WERI-Rb-1 (cell line): ENCODE results near the gene XIRP2.
"Not testable (repeated sequence)": the region's sequence is repeated elsewhere in the genome, so short reads cannot be mapped to it uniquely, and the experiment has no call there.

Experiments used
- DNase-seq: peaks from one replicate; pipeline ENCODE4 v3.0.0-alpha.2; 2020
- H3K27ac ChIP-seq: fragments of 250-450 bp; sonication (Bioruptor Pico); 2 replicates; pipeline ENCODE4 v1.5.1; 2020; ENCODE audit warnings: mild to moderate bottlenecking, moderate library complexity
- H3K27me3 ChIP-seq: fragments of 250-450 bp; sonication (Bioruptor Pico); 2 replicates; pipeline ENCODE4 v1.5.1; 2021; ENCODE audit warnings: mild to moderate bottlenecking, low read depth, moderate library complexity; ENCODE audit not compliant: insufficient read depth, severe bottlenecking
- H3K36me3 ChIP-seq: fragments of 250-450 bp; sonication (Bioruptor Pico); 2 replicates; pipeline ENCODE4 v1.5.1; 2020; ENCODE audit warnings: mild to moderate bottlenecking, moderate library complexity
- H3K4me3 ChIP-seq: 2 replicates; pipeline ENCODE4 v1.5.1; 2011; ENCODE audit warnings: low read depth, mild to moderate bottlenecking, control low read depth, low read length
- H3K9me3 ChIP-seq: fragments of 250-450 bp; sonication (Bioruptor Pico); 2 replicates; pipeline ENCODE4 v1.5.1; 2021; ENCODE audit warnings: mild to moderate bottlenecking, moderate library complexity; ENCODE audit not compliant: severe bottlenecking
- CTCF ChIP-seq: IDR thresholded peaks from 2 replicates; pipeline ENCODE4 v1.5.1; 2011; ENCODE audit warnings: low read depth, mild to moderate bottlenecking, control low read depth, inconsistent platforms, low read length

XIRP2 gene

GRCh38 chr2:167100506-167100905 is 212.2 kb downstream of the XIRP2 start:
- Histone ChIP-seq H3K27me3 (no peaks in the 10 kb centered on the region), H3K4me3 (no peak overlapping the region), H3K27ac (no peak overlapping the region), H3K36me3 (no peaks in the 10 kb centered on the region), H3K9me3 (no peaks in the 10 kb centered on the region)
- TF ChIP-seq CTCF, result no peak
- DNase-seq, result no peak

- no peak for TF ChIP-seq CTCF
Observed at GRCh38 chr2:167103028-167103756, 214.9 kb downstream of the XIRP2 start.

GRCh38 chr2:167103757-167104133 is 215.5 kb downstream of the XIRP2 start:
- no peaks in the 10 kb centered on the region for H3K9me3 ChIP-seq
- no peaks in the 10 kb centered on the region for H3K27me3 ChIP-seq
- H3K27ac ChIP-seq, result no peak overlapping the region
- no peak for TF ChIP-seq CTCF
- H3K36me3 ChIP-seq, result no peaks in the 10 kb centered on the region
- DNase-seq, result no peak
- H3K4me3 ChIP-seq, result no peak overlapping the region

More at GRCh38 chr2:167103028-167103756, 214.9 kb downstream of the XIRP2 start:
- Histone ChIP-seq H3K36me3 (no peaks in the 10 kb centered on the region), H3K27me3 (no peaks in the 10 kb centered on the region), H3K9me3 (no peaks in the 10 kb centered on the region), H3K4me3 (no peak overlapping the region), H3K27ac (no peak overlapping the region)
- no peak for DNase-seq

GRCh38 chr2:167104691-167105090 is 216.4 kb downstream of the XIRP2 start:
- no peaks in the 10 kb centered on the region for H3K36me3 ChIP-seq
- H3K27me3 ChIP-seq, result no peaks in the 10 kb centered on the region
- H3K4me3 ChIP-seq, result no peak overlapping the region
- H3K27ac ChIP-seq, result no peak overlapping the region
- no peak for TF ChIP-seq CTCF
- H3K9me3 ChIP-seq, result no peaks in the 10 kb centered on the region
- DNase-seq, result no peak

GRCh38 chr2:167109682-167110081 is 221.4 kb downstream of the XIRP2 start:
- not testable (repeated sequence) for H3K9me3 ChIP-seq, DNase-seq, H3K27ac ChIP-seq, H3K27me3 ChIP-seq, H3K36me3 ChIP-seq, H3K4me3 ChIP-seq

- TF ChIP-seq CTCF, result no peak
- Histone ChIP-seq H3K36me3 (no peaks in the 10 kb centered on the region), H3K27ac (no peak overlapping the region), H3K4me3 (no peak overlapping the region), H3K27me3 (no peaks in the 10 kb centered on the region), H3K9me3 (no peaks in the 10 kb centered on the region)
- no peak for DNase-seq
Observed at GRCh38 chr2:167110345-167110744, 222.1 kb downstream of the XIRP2 start.
